Measurements from ENCODE around the gene NDUFA13.
"Not testable (repeated sequence)": the region's sequence is repeated elsewhere in the genome, so short reads cannot be mapped to it uniquely, and the experiment has no call there.

The NDUFA13 gene

DNA sequence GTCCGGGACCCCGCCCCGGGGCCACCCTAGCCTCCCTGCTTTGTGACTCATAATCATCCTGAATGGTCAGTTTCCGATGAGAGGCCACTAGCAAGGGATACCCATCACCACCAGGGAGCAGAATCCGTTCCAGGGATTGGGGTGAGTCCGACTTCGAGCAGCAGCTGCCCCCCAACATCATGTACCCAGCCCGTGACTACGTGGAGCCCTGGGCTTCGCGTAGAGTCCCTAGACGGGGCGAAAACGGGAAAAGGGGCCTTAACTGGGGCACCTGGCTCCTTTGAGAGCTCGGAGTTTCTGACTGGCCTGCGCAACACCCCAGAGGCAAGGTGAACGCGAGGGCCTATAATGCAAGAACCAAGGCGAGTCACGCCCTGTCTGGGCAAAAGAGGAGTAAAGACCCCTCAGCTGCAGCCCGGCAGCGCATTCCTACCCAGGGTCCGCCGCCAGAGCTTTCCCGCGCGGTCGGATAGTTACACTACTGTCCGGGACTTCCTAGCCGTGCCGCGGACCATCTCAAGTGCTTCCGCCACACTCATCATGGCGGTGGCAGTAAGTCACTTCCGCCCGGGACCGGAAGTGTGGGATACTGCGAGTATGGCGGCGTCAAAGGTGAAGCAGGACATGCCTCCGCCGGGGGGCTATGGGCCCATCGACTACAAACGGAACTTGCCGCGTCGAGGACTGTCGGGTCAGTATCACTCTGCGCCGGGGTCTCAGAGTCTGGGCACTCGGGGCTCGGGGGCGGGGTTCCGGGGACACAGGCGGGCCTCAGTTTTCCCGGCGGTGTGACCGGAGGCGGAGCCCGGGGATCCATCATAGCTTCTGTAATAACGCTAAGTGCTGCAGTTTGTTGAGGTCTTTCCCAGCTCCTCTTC, at the start of gene NDUFA13:
Gene NDUFA13 (plus strand): TSS at position 584 of the 878 bp plus-strand sequence. CDS start 14 bp downstream, at position 598.
- peaks cover 14% of the 10 kb centered on the region for H3K4me1 ChIP-seq (ENCODE audit: insufficient read depth, low read length)
- H3K27me3 ChIP-seq (ENCODE audit: control insufficient read depth in 1 of 2, insufficient read depth in 2 of 2, low read length in 2 of 2), result no peaks in the 10 kb centered on the region
- H3K27ac ChIP-seq (ENCODE audit: low read depth, low read length), result peak within 1 kb of the TSS; percentile 93
- peaks cover 8% of the 10 kb centered on the region for H3K36me3 ChIP-seq (ENCODE audit: insufficient read depth, low read length)
- H3K9ac ChIP-seq (ENCODE audit: low read length), result peak within 1 kb of the TSS; percentile 77
- peak within 1 kb of the TSS; percentile 87 to 94 for H3K4me3 ChIP-seq (ENCODE audit: low read depth in 1 of 2, low read length in 2 of 2)
- H3K9me3 ChIP-seq (ENCODE audit: low read length), result no peaks in the 10 kb centered on the region

DNA sequence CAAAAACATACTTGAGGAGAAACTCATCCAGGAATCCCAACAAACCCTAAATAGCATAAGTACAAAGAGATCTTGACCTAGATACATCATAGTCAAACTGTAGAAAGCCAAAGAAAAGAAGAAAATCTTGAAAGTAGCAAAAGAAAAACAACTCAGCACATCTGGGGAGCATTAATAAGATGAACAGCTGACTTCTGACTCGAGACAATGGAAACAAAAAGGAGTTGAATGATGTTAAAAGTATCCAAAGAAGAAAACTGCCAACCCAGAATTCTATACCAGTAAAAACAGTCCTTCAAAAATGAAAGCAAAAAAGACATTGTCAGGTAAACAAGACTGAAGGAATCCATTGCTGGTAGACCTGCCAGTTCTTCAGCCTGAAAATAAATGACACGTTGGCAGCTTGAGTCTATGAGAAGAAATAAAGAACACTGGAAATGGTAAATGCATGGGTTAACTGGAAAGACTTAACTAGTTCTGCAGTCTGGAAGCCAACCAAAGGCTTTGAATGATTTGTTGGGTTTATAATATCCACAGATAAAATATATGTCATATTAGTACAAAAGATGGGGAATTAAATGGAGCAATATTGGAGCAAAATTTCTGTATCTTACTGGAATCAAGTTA, 47.5 kb upstream of the NDUFA13 start:
- H3K4me1 ChIP-seq (ENCODE audit: insufficient read depth, low read length), result peaks cover 14% of the 10 kb centered on the region
- peaks cover 17% of the 10 kb centered on the region for H3K9me3 ChIP-seq (ENCODE audit: low read length)
- H3K36me3 ChIP-seq (ENCODE audit: insufficient read depth, low read length), result peaks cover 19% of the 10 kb centered on the region
- H3K9ac ChIP-seq (ENCODE audit: low read length), result no peak overlapping the region
- H3K27me3 ChIP-seq (ENCODE audit: control insufficient read depth in 1 of 2, insufficient read depth in 2 of 2, low read length in 2 of 2), result no peaks in the 10 kb centered on the region
- H3K27ac ChIP-seq (ENCODE audit: low read depth, low read length), result no peak overlapping the region
- H3K4me3 ChIP-seq (ENCODE audit: low read depth in 1 of 2, low read length in 2 of 2), result no peak overlapping the region

DNA sequence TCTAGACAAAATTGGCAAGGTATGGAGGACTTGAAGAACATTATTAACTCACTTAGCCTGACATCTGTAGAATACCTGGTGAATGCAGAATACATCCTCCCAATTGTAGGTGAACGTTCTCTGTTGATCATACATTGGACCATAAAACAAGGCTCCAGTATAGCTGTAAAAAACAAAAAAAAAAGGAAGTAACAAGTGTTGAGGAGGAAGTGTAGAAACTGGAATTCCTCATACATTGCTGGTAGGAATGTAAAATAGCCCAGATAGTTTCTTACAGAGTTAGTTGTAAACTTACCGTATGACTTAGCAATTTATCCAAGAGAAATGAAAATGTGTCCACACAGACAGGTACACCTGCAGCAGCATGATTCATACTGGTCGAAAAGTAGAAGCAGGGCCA, 45.4 kb upstream of the NDUFA13 start:
- no peaks in the 10 kb centered on the region for H3K4me1 ChIP-seq (ENCODE audit: insufficient read depth, low read length)
- no peak overlapping the region for H3K9ac ChIP-seq (ENCODE audit: low read length)
- H3K36me3 ChIP-seq (ENCODE audit: insufficient read depth, low read length), result peaks cover 14% of the 10 kb centered on the region
- H3K4me3 ChIP-seq (ENCODE audit: low read depth in 1 of 2, low read length in 2 of 2), result no peak overlapping the region
- H3K27ac ChIP-seq (ENCODE audit: low read depth, low read length), result no peak overlapping the region
- peaks cover 17% of the 10 kb centered on the region for H3K9me3 ChIP-seq (ENCODE audit: low read length)
- H3K27me3 ChIP-seq (ENCODE audit: control insufficient read depth in 1 of 2, insufficient read depth in 2 of 2, low read length in 2 of 2), result no peaks in the 10 kb centered on the region

DNA sequence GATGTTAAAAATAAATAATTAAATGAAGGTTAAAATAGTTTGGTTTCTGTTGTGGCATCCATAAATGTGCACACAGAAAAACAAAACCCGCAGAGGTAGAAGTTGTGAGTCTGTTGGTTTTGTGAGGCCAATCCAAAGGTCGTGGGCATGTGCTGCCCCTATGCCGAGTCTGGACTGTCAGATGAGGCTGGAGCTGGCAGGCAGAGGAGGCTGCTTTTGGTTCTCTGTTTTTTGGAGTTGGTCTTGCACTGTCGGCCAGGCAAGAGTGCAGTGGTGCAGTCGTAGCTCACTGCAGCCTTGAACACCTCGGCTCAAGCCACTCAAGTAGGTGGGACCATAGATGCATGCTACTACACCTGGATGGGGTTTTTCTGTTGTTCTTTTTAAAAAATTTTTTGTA, 44.3 kb upstream of the NDUFA13 start:
- peaks cover 4% of the 10 kb centered on the region for H3K4me1 ChIP-seq (ENCODE audit: insufficient read depth, low read length)

DNA sequence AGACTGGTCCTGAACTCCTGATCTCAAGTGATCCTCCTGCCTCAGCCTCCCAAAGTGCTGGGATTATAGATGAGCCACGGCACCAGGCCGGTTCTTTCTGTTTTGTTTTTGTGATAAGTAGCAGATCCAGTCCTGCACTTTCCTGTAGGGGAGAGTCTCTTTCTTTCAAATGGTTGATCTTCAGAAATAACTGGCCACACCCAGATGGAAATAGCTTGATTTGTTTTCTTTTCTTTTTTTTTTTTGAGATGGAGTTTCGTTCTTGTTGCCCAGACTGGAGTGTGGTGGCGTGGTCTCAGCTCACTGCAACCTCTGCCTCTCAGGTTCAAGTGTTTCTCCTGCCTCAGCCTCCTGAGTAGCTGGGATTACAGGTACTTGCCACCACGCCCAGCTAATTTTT, 43.9 kb upstream of the NDUFA13 start:
- not testable (repeated sequence) for H3K4me1 ChIP-seq (ENCODE audit: insufficient read depth, low read length); H3K36me3 ChIP-seq (ENCODE audit: insufficient read depth, low read length)

More for the DNA sequence above, 44.3 kb upstream of the NDUFA13 start:
- no peak overlapping the region for H3K9ac ChIP-seq (ENCODE audit: low read length)
- peaks cover 3% of the 10 kb centered on the region for H3K36me3 ChIP-seq (ENCODE audit: insufficient read depth, low read length)
- peaks cover 17% of the 10 kb centered on the region for H3K9me3 ChIP-seq (ENCODE audit: low read length)
- H3K27ac ChIP-seq (ENCODE audit: low read depth, low read length), result no peak overlapping the region
- H3K27me3 ChIP-seq (ENCODE audit: control insufficient read depth in 1 of 2, insufficient read depth in 2 of 2, low read length in 2 of 2), result no peaks in the 10 kb centered on the region
- H3K4me3 ChIP-seq (ENCODE audit: low read depth in 1 of 2, low read length in 2 of 2), result no peak overlapping the region

DNA sequence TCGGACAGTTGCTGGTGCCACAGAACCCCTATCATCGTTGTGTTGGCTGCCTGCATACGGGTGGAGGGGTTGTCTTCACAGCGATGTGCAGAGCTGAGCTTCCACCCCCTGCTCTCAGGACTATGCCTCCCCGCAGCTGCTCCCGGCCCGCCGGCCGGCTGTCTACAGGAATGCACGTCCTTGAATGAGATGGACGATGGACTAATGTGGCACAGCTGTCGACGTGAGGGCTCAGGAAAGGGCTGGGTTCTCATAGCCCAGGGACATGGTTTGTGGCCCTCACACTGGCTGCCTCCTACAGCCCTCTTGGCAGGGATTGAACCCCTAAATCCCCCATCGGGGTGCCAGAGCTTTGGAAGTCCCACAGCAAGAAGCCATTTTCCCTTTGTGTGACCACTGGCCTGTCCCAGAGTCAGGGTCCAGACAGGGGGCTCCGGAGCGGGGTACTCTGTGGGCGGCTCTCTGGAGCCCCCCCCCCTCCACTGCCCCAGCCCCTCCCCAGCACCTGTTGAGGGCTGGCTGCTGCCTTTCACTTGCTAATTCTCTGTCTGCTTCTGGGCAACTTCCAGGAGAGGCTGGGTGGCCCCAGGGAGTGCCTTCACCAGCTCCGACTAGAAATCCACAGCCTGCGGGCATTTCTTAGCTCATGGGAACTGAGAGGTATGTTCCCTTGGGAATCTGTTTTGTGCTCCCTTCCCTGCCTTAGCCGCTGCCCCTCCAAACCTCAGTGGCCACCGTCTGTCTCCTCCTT, 40.8 kb upstream of the NDUFA13 start:
- Histone ChIP-seq H3K27ac (ENCODE audit: low read depth, low read length) (no peak overlapping the region), H3K36me3 (ENCODE audit: insufficient read depth, low read length) (peaks cover under 1% of the 10 kb centered on the region)

More for the DNA sequence above, 43.9 kb upstream of the NDUFA13 start:
- not testable (repeated sequence) for H3K9ac ChIP-seq (ENCODE audit: low read length); H3K4me3 ChIP-seq (ENCODE audit: low read depth in 1 of 2, low read length in 2 of 2); H3K27me3 ChIP-seq (ENCODE audit: control insufficient read depth in 1 of 2, insufficient read depth in 2 of 2, low read length in 2 of 2); H3K27ac ChIP-seq (ENCODE audit: low read depth, low read length)
- H3K9me3 ChIP-seq (ENCODE audit: low read length), result peaks cover 17% of the 10 kb centered on the region

DNA sequence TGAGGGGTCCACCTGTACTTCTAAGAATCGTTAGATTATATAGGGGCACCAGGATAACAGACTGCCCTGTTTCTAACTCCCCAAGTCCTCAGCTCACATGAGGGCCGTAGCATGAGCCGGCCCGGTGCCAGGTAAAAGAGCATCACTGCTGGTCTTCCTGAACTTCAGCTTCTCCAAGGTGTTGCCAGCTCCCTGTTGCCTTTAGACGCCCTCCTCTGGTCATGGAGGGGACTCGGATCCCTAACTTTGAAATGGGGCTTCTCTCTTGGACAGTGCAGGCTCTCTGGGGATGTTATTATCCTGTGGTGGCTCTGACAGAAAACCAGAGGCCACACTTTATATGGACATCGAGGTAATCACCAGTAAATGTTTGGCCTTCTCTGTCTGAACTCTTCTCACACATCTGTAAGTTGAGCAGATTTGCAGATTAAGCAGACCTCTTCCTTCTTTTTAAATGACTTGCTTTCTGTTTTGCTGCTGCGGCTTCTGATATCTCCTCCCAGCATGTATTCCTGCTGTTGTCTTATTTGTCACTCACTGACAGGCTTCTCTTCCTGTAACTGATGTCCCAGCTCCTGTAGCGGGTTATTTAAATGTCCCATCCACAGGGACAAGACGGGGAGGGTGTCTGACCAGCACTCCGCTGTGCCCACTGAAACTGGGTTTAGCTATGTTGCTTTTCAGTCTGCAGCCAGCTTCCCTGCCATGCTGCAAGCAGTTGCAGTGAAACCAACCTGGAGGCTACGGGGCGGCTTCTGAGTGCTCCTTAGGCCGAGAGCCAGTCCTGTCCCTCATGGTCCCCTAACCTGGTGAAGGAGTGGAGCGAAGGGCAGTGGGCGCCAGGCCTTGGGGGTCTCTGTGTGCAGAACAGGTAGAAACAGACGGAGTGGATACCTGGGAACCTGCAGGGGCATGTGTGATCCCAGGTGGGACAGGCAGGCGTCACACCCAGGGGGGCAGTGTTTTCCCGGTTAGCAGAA, 39.9 kb upstream of the NDUFA13 start:
- peaks cover 4% of the 10 kb centered on the region for H3K4me1 ChIP-seq (ENCODE audit: insufficient read depth, low read length)
- H3K27ac ChIP-seq (ENCODE audit: low read depth, low read length), result no peak overlapping the region
- no peaks in the 10 kb centered on the region for H3K27me3 ChIP-seq (ENCODE audit: control insufficient read depth in 1 of 2, insufficient read depth in 2 of 2, low read length in 2 of 2)
- no peaks in the 10 kb centered on the region for H3K9me3 ChIP-seq (ENCODE audit: low read length)
- H3K36me3 ChIP-seq (ENCODE audit: insufficient read depth, low read length), result peaks cover 4% of the 10 kb centered on the region
- no peak overlapping the region for H3K4me3 ChIP-seq (ENCODE audit: low read depth in 1 of 2, low read length in 2 of 2)
- H3K9ac ChIP-seq (ENCODE audit: low read length), result no peak overlapping the region

More for the DNA sequence above, 40.8 kb upstream of the NDUFA13 start:
- H3K9me3 ChIP-seq (ENCODE audit: low read length), result no peaks in the 10 kb centered on the region
- H3K4me1 ChIP-seq (ENCODE audit: insufficient read depth, low read length), result peaks cover 4% of the 10 kb centered on the region
- H3K27me3 ChIP-seq (ENCODE audit: control insufficient read depth in 1 of 2, insufficient read depth in 2 of 2, low read length in 2 of 2), result no peaks in the 10 kb centered on the region
- no peak overlapping the region for H3K4me3 ChIP-seq (ENCODE audit: low read depth in 1 of 2, low read length in 2 of 2)
- no peak overlapping the region for H3K9ac ChIP-seq (ENCODE audit: low read length)

DNA sequence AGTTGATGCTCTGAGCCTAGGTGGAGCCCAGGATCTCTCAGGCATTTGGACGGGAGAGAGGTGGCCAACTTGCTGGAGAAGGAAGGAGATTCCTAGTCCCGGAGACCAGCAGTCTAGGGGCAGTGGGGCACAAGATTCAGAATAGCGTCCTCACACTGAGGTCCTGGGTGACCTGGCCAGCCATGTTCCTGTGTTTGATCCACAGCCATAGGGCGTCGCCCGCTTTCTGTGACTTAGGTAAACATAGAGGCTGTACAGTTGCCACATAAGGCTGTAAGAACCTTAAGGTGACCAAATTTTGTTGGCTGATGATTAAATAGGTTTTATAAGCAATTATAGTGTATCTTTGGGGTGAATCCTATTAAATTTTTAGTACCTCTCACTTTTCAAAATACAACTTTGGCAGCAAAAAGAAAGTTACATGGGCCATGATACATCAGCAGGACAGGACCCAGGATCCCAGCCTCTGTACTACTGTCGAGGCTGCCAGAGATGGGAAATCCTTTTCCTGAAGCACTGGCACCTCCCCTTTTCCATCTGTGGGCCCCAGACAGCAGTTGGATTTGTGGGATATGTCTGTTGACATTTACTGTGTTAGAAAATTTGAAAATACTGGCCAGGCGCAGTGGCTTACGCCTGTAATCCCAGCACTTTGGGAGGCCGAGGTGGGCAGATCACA, 38.2 kb upstream of the NDUFA13 start:
- no peak overlapping the region for H3K27ac ChIP-seq (ENCODE audit: low read depth, low read length)
- H3K36me3 ChIP-seq (ENCODE audit: insufficient read depth, low read length), result peaks cover 4% of the 10 kb centered on the region
- H3K4me3 ChIP-seq (ENCODE audit: low read depth in 1 of 2, low read length in 2 of 2), result no peak overlapping the region
- peaks cover 4% of the 10 kb centered on the region for H3K4me1 ChIP-seq (ENCODE audit: insufficient read depth, low read length)
- H3K9me3 ChIP-seq (ENCODE audit: low read length), result no peaks in the 10 kb centered on the region
- no peaks in the 10 kb centered on the region for H3K27me3 ChIP-seq (ENCODE audit: control insufficient read depth in 1 of 2, insufficient read depth in 2 of 2, low read length in 2 of 2)
- H3K9ac ChIP-seq (ENCODE audit: low read length), result no peak overlapping the region

DNA sequence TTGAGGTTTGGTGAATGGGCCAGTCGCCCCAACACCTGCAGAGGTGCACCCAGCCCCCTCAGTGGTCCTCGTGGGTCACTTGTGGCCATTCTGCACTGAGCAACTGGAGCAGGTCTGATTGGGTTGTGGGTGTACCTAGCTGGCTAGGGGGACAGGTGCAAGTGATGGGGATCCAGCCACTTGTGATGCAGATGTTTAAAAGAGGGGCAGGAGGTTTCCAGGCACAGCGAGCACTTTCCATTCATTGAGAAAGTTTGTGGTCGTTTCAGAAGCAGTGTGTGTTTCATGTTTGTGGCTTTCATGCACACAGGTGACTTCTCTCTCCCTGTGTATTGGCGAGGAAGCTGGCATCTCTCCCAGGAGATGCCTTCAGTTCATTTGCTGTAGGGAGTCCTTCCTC, 35.3 kb upstream of the NDUFA13 start:
- H3K27me3 ChIP-seq (ENCODE audit: control insufficient read depth in 1 of 2, insufficient read depth in 2 of 2, low read length in 2 of 2), result no peaks in the 10 kb centered on the region

DNA sequence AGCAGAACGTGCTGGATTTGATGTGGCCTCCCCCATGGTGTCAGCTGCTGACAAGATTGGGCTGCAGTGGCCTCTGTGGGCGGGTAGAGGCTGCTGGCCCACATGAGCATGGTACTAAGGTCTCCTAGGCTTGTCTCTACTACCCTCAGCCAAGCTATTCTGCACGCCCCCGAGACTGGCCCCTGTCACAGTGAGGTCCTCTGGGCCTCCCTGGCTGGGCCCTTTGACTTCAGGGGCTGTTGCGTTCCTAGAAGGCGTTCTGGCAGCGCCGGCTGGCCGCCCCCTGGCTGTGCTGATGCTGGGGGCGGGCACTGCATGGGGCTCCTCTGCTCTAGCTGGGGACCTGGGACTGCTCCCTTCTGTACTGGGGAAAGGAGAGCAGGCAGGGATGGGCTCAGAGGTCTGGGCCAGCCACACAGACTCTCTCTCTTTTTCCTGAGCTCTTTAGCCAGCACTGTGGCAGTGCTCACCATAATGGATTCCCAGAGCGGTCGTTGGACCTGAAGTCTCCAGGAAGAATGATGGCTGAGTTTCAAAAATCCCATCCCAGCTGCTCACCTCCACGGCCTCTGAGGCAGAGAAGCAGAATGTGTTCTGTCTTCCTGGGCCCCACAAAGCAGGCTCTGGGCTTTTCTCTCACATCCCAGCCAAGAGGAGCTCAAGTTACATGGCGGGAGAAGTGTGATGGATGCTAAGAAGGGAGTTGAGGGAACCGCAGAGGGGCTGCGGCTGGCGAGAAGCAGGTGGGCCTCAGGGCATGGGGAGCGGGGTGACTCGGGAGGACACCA, 33.0 kb upstream of the NDUFA13 start:
- H3K9me3 ChIP-seq (ENCODE audit: low read length), result no peaks in the 10 kb centered on the region
- no peaks in the 10 kb centered on the region for H3K27me3 ChIP-seq (ENCODE audit: control insufficient read depth in 1 of 2, insufficient read depth in 2 of 2, low read length in 2 of 2)
- H3K27ac ChIP-seq (ENCODE audit: low read depth, low read length), result no peak overlapping the region
- H3K36me3 ChIP-seq (ENCODE audit: insufficient read depth, low read length), result peaks cover 4% of the 10 kb centered on the region
- peaks cover 4% of the 10 kb centered on the region for H3K4me1 ChIP-seq (ENCODE audit: insufficient read depth, low read length)
- H3K9ac ChIP-seq (ENCODE audit: low read length), result no peak overlapping the region
- H3K4me3 ChIP-seq (ENCODE audit: low read depth in 1 of 2, low read length in 2 of 2), result no peak overlapping the region

More for the DNA sequence above, 35.3 kb upstream of the NDUFA13 start:
- H3K9me3 ChIP-seq (ENCODE audit: low read length), result no peaks in the 10 kb centered on the region
- H3K27ac ChIP-seq (ENCODE audit: low read depth, low read length), result no peak overlapping the region
- no peak overlapping the region for H3K4me3 ChIP-seq (ENCODE audit: low read depth in 1 of 2, low read length in 2 of 2)
- no peak overlapping the region for H3K9ac ChIP-seq (ENCODE audit: low read length)
- H3K4me1 ChIP-seq (ENCODE audit: insufficient read depth, low read length), result peaks cover 4% of the 10 kb centered on the region
- H3K36me3 ChIP-seq (ENCODE audit: insufficient read depth, low read length), result peaks cover 4% of the 10 kb centered on the region

Measured in muscle layer of colon (tissue), 2 donors.